Spleen (tissue), 11 donors: ENCODE measurements around the gene JCAD. TPM values are rescaled to one million over a fixed set of nuclear protein-coding genes. Genes with fewer than 3 reads are reported as not detected.
"Not testable (repeated sequence)": the region's sequence is repeated elsewhere in the genome, so short reads cannot be mapped to it uniquely, and the experiment has no call there.

ENCODE experiments used
- DNase-seq: peaks from one replicate; pipeline ENCODE4 v3.0.0-alpha.2; 2020
- H3K27ac ChIP-seq, 8 donors: fragments of 200-600 bp; sonication (generic) in 7 of 8; 1 replicate in 4 of 8; 2 replicates in 4 of 8; pipeline versions ENCODE4 v1.5.0 to v1.8.0; 2016 to 2021; ENCODE audit warnings: inconsistent platforms in 4 of 8, mild to moderate bottlenecking in 4 of 8, moderate library complexity in 1 of 8
- H3K27me3 ChIP-seq, 7 donors: fragments of 200-600 bp; sonication (generic) in 6 of 7; replicated peaks in 1 of 7; 1 replicate in 4 of 7; 2 replicates in 3 of 7; pipeline versions ENCODE4 v1.5.0 to v1.8.0; 2016 to 2021; ENCODE audit warnings: inconsistent platforms in 3 of 7, mild to moderate bottlenecking in 1 of 7
- H3K36me3 ChIP-seq, 6 donors: fragments of 200-600 bp; sonication (generic) in 5 of 6; 1 replicate in 4 of 6; 2 replicates in 2 of 6; pipeline versions ENCODE4 v1.5.0 to v1.8.0; 2016 to 2021; ENCODE audit warnings: inconsistent platforms in 2 of 6
- H3K4me1 ChIP-seq, 6 donors: fragments of 200-600 bp; sonication (generic) in 5 of 6; 1 replicate in 3 of 6; 2 replicates in 3 of 6; pipeline versions ENCODE4 v1.5.0 to v1.8.0; 2016 to 2021; ENCODE audit warnings: inconsistent platforms in 3 of 6
- H3K4me3 ChIP-seq, 8 donors: fragments of 200-600 bp; sonication (generic) in 7 of 8; 1 replicate in 4 of 8; 2 replicates in 4 of 8; pipeline versions ENCODE4 v1.5.0 to v1.8.0; 2016 to 2021; ENCODE audit warnings: inconsistent platforms in 4 of 8, mild to moderate bottlenecking in 4 of 8, moderate library complexity in 2 of 8
- H3K9me3 ChIP-seq, 8 donors: fragments of 200-600 bp; sonication (generic) in 7 of 8; 1 replicate in 4 of 8; 2 replicates in 4 of 8; pipeline versions ENCODE4 v1.5.0 to v1.8.0; 2016 to 2021; ENCODE audit warnings: inconsistent platforms in 4 of 8
- POLR2A ChIP-seq, 3 donors: fragments of 450-650 bp; IDR thresholded peaks; one replicate each; pipeline ENCODE4 v1.5.1; 2017; ENCODE audit warnings: antibody characterized with exemption in 3 of 3, mild to moderate bottlenecking in 1 of 3
- POLR2AphosphoS5 ChIP-seq, 3 donors: sonication (generic); formaldehyde crosslinking; IDR thresholded peaks; one replicate each; pipeline ENCODE4 v1.5.1; 2017; ENCODE audit warnings: antibody characterized with exemption in 3 of 3
- WGBS, 5 donors: extraction: QIAGEN DNeasy Blood & Tissue Kit in 3 of 5; methylation state at CpG; one replicate each; pipeline versions ENCODE4 v1.1.5 to v1.1.7; 2013 to 2018; 5-methylcytosine and 5-hydroxymethylcytosine counted together
- intact Hi-C: fragments of 100-400 bp; cut with DNase I; formaldehyde crosslinking; loops from one replicate; pipeline ENCODE4 v1.15.0; 2023; ENCODE audit warnings: low total_unique reads
- polyA plus RNA-seq, 3 donors: library from polyadenylated mRNA; stranded (reverse); fragments of 200-250 nt; gene quantifications; one replicate each; pipeline ENCODE4 v1.2.1, GENCODE V29; 2013
- total RNA-seq, 7 donors: library from RNA; depleted of rRNA in 3 of 7; stranded (reverse); fragments of >200 nt in 3 of 7; fragmentation: NEBNext Ultra II Directional in 4 of 7; extraction: Animal tissue kit (Norgen Biotek cat#: 25700) in 4 of 7; gene quantifications; one replicate each; pipeline versions ENCODE4 v1.1.0 to v1.2.1, GENCODE V29; 2016 to 2021
- TF ChIP-seq, protein P1 (sequence below), 11 experiments: fragments of 200-600 bp in 7 of 11; fragments of 450-650 bp in 4 of 11; sonication (generic) in 4 of 11; IDR thresholded peaks in 8 of 11; conservative IDR thresholded peaks in 3 of 11; 1 replicate in 7 of 11; 2 replicates in 4 of 11; pipeline versions ENCODE4 v1.4.0 to v1.8.0; 2016 to 2021; ENCODE audit warnings: antibody characterized with exemption in 11 of 11, inconsistent platforms in 4 of 11, mild to moderate bottlenecking in 1 of 11
- donor health status: healthy with polysubstance abuse.
- donor health status: DM: no; HTN: no; CAD: no; lungs with moderate emphysema.
- donor health status: DM: no; HTN: no; CAD: no.
- donor health status: Bipolar disorder and iron deficiency.
- donor health status: healthy.
- donor health status: DM: no; HTN: no; CAD: no.
- donor health status: DM: yes; HTN: yes; CAD: no.

The JCAD gene
- total and polyA plus RNA-seq, 10 donors: 0.26 to 5.2 (median 1.8) TPM

DNA sequence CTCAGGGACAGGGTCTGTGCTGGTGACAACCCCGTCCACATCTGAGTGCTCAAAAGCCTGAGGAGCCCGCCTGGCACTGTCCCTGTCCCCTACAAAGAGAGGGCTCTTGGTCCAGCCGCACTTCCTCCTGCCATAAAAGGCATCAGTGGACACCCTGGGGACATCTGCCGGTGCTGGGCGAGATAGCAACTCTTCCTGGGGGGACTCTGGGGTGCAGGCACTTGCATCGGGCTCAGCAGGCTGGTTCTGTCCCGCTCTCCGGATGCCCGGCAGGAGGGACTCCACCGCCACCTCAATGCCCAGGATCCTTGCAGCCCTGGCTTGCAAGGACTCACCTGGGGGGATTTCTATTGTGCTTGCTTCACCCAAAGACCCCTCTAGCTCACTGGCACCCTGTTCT, 32.8 kb downstream of the JCAD start:
- Histone ChIP-seq H3K27ac (peak overlapping the region in 7 of 8 donors; percentile 25 to 83 (median 72)), H3K36me3 (no peaks in the 10 kb centered on the region), H3K9me3 (no peaks in the 10 kb centered on the region), H3K27me3 (peaks cover 0 to 55% (median 0%) of the 10 kb centered on the region in 7 donors), H3K4me3 (peak overlapping the region in 6 of 8 donors; percentile 9 to 68 (median 28)), H3K4me1 (peaks cover 6 to 36% (median 26%) of the 10 kb centered on the region in 6 donors)
- intact Hi-C loops: no loop called here
- DNase-seq: peak; percentile 82
- TF ChIP-seq POLR2AphosphoS5 (IDR thresholded peaks at IDR 0.05) (no peak), POLR2A (IDR thresholded peaks at IDR 0.05) (no peak)
- TF ChIP-seq, protein P1, sequence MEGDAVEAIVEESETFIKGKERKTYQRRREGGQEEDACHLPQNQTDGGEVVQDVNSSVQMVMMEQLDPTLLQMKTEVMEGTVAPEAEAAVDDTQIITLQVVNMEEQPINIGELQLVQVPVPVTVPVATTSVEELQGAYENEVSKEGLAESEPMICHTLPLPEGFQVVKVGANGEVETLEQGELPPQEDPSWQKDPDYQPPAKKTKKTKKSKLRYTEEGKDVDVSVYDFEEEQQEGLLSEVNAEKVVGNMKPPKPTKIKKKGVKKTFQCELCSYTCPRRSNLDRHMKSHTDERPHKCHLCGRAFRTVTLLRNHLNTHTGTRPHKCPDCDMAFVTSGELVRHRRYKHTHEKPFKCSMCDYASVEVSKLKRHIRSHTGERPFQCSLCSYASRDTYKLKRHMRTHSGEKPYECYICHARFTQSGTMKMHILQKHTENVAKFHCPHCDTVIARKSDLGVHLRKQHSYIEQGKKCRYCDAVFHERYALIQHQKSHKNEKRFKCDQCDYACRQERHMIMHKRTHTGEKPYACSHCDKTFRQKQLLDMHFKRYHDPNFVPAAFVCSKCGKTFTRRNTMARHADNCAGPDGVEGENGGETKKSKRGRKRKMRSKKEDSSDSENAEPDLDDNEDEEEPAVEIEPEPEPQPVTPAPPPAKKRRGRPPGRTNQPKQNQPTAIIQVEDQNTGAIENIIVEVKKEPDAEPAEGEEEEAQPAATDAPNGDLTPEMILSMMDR (IDR thresholded peaks at IDR 0.05 in 8 of 11, conservative IDR thresholded peaks at IDR 0.05 in 3 of 11): no peak
- 78 to 91% (median 80%) methylated on average over 4 to 10 of the region's 10 CpGs for WGBS, 5 donors

GRCh38 chr10:30026080-30026479, 33.3 kb downstream of the JCAD start:
- Histone ChIP-seq H3K4me3 (no peak overlapping the region), H3K9me3 (no peaks in the 10 kb centered on the region), H3K36me3 (no peaks in the 10 kb centered on the region), H3K27ac (peak overlapping the region in 1 of 8 donors; percentile 79), H3K27me3 (peaks cover 0 to 50% (median 0%) of the 10 kb centered on the region in 7 donors), H3K4me1 (peaks cover 6 to 36% (median 26%) of the 10 kb centered on the region in 6 donors)
- WGBS, 5 donors: 89 to 97% (median 92%) methylated on average over 10 of the region's 10 CpGs
- intact Hi-C loops: no loop called here
- TF ChIP-seq POLR2A (IDR thresholded peaks at IDR 0.05): no peak
- TF ChIP-seq POLR2AphosphoS5 (IDR thresholded peaks at IDR 0.05): no peak
- TF ChIP-seq, protein P1 (IDR thresholded peaks at IDR 0.05 in 8 of 11, conservative IDR thresholded peaks at IDR 0.05 in 3 of 11): no peak
- no peak for DNase-seq

DNA sequence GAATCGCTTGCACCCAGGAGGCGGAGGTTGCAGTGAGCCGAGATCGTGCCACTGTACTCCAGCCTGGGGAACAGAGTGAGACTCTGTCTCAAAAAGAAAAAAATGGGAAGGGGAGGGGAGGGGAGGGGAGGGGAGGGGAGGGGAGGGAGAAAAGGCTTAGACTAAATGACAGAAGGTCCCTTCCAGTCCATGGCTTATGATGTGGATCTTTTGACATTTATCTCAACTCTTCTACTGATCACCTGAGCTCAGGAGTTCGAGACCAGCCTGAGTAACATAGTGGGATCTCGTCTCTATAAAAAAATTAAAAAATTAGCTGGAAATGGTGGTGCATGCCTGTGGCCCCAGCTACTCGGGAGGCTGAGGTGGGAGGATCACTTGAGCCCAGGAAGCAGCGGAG, 34.0 kb downstream of the JCAD start:
- H3K9me3 ChIP-seq, DNase-seq, intact Hi-C loops, H3K36me3 ChIP-seq, H3K27ac ChIP-seq, H3K4me3 ChIP-seq: not testable (repeated sequence)
- Histone ChIP-seq H3K27me3 (peaks cover 0 to 45% (median 0%) of the 10 kb centered on the region in 7 donors), H3K4me1 (peaks cover 6 to 36% (median 26%) of the 10 kb centered on the region in 6 donors)
- WGBS, 5 donors: 85 to 97% (median 91%) methylated on average over 6 to 8 of the region's 8 CpGs

- 87 to 95% (median 93%) methylated on average over 6 of the region's 6 CpGs for WGBS, 5 donors
- TF ChIP-seq POLR2A (IDR thresholded peaks at IDR 0.05) (no peak), POLR2AphosphoS5 (IDR thresholded peaks at IDR 0.05) (no peak)
- TF ChIP-seq, protein P1 (IDR thresholded peaks at IDR 0.05 in 8 of 11, conservative IDR thresholded peaks at IDR 0.05 in 3 of 11): no peak
- intact Hi-C loops: no loop called here
- H3K4me1 ChIP-seq: peaks cover 4 to 20% (median 15%) of the 10 kb centered on the region in 6 donors
- H3K36me3 ChIP-seq: no peaks in the 10 kb centered on the region
- H3K9me3 ChIP-seq: no peaks in the 10 kb centered on the region
- peaks cover 0 to 38% (median 0%) of the 10 kb centered on the region in 7 donors for H3K27me3 ChIP-seq
- H3K27ac ChIP-seq: no peak overlapping the region
- no peak for DNase-seq
- H3K4me3 ChIP-seq: no peak overlapping the region
Measured at GRCh38 chr10:30022590-30022989, 36.8 kb downstream of the JCAD start.

GRCh38 chr10:30019468-30019867, 39.9 kb downstream of the JCAD start:
- DNase-seq: no peak
- Histone ChIP-seq H3K9me3 (no peaks in the 10 kb centered on the region), H3K4me1 (no peaks in the 10 kb centered on the region), H3K36me3 (no peaks in the 10 kb centered on the region), H3K4me3 (no peak overlapping the region), H3K27ac (no peak overlapping the region), H3K27me3 (peaks cover 0 to 25% (median 0%) of the 10 kb centered on the region in 7 donors)
- TF ChIP-seq POLR2A (IDR thresholded peaks at IDR 0.05) (no peak), POLR2AphosphoS5 (IDR thresholded peaks at IDR 0.05) (no peak)
- TF ChIP-seq, protein P1 (IDR thresholded peaks at IDR 0.05 in 8 of 11, conservative IDR thresholded peaks at IDR 0.05 in 3 of 11): no peak
- intact Hi-C loops: no loop called here
